Neuronal stem cell (in vitro differentiated cells): ENCODE results near the gene RFPL4AL1. TPM values are rescaled to one million over a fixed set of nuclear protein-coding genes. Genes with fewer than 3 reads are reported as not detected.
"Not testable (repeated sequence)": the region's sequence is repeated elsewhere in the genome, so short reads cannot be mapped to it uniquely, and the experiment has no call there.

Experiments
- DNase-seq: peaks from one replicate; pipeline ENCODE4 v3.0.0-alpha.2; 2013; ENCODE audit warnings: low spot score
- H2AFZ ChIP-seq: one replicate; pipeline ENCODE4 v1.6.1; 2013; ENCODE audit warnings: mild to moderate bottlenecking, low read length, inconsistent platforms
- H2AK5ac ChIP-seq: 2 replicates; pipeline ENCODE4 v1.6.1; 2013; ENCODE audit warnings: low read depth, mild to moderate bottlenecking, inconsistent platforms, low read length, moderate library complexity, mixed read lengths
- H2BK120ac ChIP-seq: 2 replicates; pipeline ENCODE4 v1.6.1; 2013; ENCODE audit warnings: low read depth, mild to moderate bottlenecking, inconsistent platforms, low read length, moderate library complexity, mixed read lengths
- H2BK12ac ChIP-seq: one replicate; pipeline ENCODE4 v1.6.1; 2013; ENCODE audit warnings: low read length, inconsistent platforms
- H2BK15ac ChIP-seq: 2 replicates; pipeline ENCODE4 v1.6.1; 2013; ENCODE audit warnings: mild to moderate bottlenecking, low read length, inconsistent platforms, mixed read lengths
- H2BK5ac ChIP-seq: one replicate; pipeline ENCODE4 v1.6.1; 2013; ENCODE audit warnings: inconsistent platforms, mild to moderate bottlenecking, low read length, moderate library complexity
- H3K14ac ChIP-seq: one replicate; pipeline ENCODE4 v1.6.1; 2013; ENCODE audit warnings: low read length, inconsistent platforms
- H3K18ac ChIP-seq: 2 replicates; pipeline ENCODE4 v1.6.1; 2013; ENCODE audit warnings: low read length, inconsistent platforms
- H3K23ac ChIP-seq: 2 replicates; pipeline ENCODE4 v1.6.1; 2013; ENCODE audit warnings: low read depth, mild to moderate bottlenecking, mixed read lengths, low read length, inconsistent platforms; ENCODE audit not compliant: poor library complexity
- H3K27ac ChIP-seq: replicated peaks from 3 replicates; pipeline ENCODE4 v1.5.1; 2013; ENCODE audit warnings: low read length, inconsistent platforms
- H3K27me3 ChIP-seq, 3 experiments: 2 replicates each; pipeline ENCODE4 v1.6.1; 2013; ENCODE audit warnings: low read length in 3 of 3, mild to moderate bottlenecking in 2 of 3, inconsistent platforms in 1 of 3, low read depth in 1 of 3, mixed read lengths in 1 of 3, moderate library complexity in 1 of 3; ENCODE audit not compliant: control insufficient read depth in 3 of 3, insufficient read depth in 3 of 3
- H3K36me3 ChIP-seq, 2 donors: replicated peaks in 1 of 2; 2 replicates each; pipeline ENCODE4 v1.6.1; 2013; ENCODE audit warnings: low read length in 2 of 2; ENCODE audit not compliant: control insufficient read depth in 2 of 2, insufficient read depth in 2 of 2
- H3K4ac ChIP-seq: 2 replicates; pipeline ENCODE4 v1.6.1; 2013; ENCODE audit warnings: inconsistent platforms, mild to moderate bottlenecking, low read length, moderate library complexity
- H3K4me1 ChIP-seq, 2 donors: 1 replicate in 1 of 2; 2 replicates in 1 of 2; pipeline ENCODE4 v1.6.1; 2013; ENCODE audit warnings: low read length in 2 of 2, low read depth in 1 of 2; ENCODE audit not compliant: control insufficient read depth in 2 of 2, insufficient read depth in 1 of 2
- H3K4me2 ChIP-seq: one replicate; pipeline ENCODE4 v1.6.1; 2013; ENCODE audit warnings: mild to moderate bottlenecking, low read length, inconsistent platforms; ENCODE audit not compliant: insufficient read depth, poor library complexity, severe bottlenecking
- H3K4me3 ChIP-seq, 2 donors: 2 replicates each; pipeline ENCODE4 v1.5.1; 2013; ENCODE audit warnings: low read length in 2 of 2, mild to moderate bottlenecking in 2 of 2, inconsistent platforms in 1 of 2, moderate library complexity in 1 of 2
- H3K79me1 ChIP-seq: one replicate; pipeline ENCODE4 v1.6.1; 2013; ENCODE audit warnings: low read depth, mild to moderate bottlenecking, inconsistent platforms, low read length, moderate library complexity
- H3K9ac ChIP-seq: one replicate; pipeline ENCODE4 v1.6.1; 2013; ENCODE audit warnings: mild to moderate bottlenecking, low read depth, low read length, inconsistent platforms; ENCODE audit not compliant: poor library complexity
- H3K9me3 ChIP-seq, 2 donors: replicated peaks in 1 of 2; 2 replicates each; pipeline versions ENCODE3 to v1.6.1; 2013; ENCODE audit warnings: low read length in 2 of 2, mild to moderate bottlenecking in 2 of 2, inconsistent platforms in 1 of 2, low read depth in 1 of 2, mixed read lengths in 1 of 2, moderate library complexity in 1 of 2; ENCODE audit not compliant: control insufficient read depth in 2 of 2, insufficient read depth in 1 of 2
- H4K8ac ChIP-seq: one replicate; pipeline ENCODE4 v1.6.1; 2013; ENCODE audit warnings: low read depth, mild to moderate bottlenecking, inconsistent platforms, low read length, moderate library complexity
- H4K91ac ChIP-seq: one replicate; pipeline ENCODE4 v1.6.1; 2013; ENCODE audit warnings: low read length, low read depth, mild to moderate bottlenecking, inconsistent platforms; ENCODE audit not compliant: poor library complexity
- WGBS, 2 donors: extraction: QIAGEN DNeasy Blood & Tissue Kit; methylation state at CpG; one replicate each; pipeline ENCODE4 v1.1.7; 2013; ENCODE audit warnings: missing lambda C conversion rate in 2 of 2, mixed read lengths in 1 of 2; ENCODE audit not compliant: insufficient read length in 2 of 2, insufficient replicate concordance in 1 of 2; ENCODE audit errors: extremely low coverage in 2 of 2; 5-methylcytosine and 5-hydroxymethylcytosine counted together
- polyA plus RNA-seq, 2 experiments: library from polyadenylated mRNA; stranded (reverse); fragments of 200-250 nt; gene quantifications; one replicate each; pipeline ENCODE4 v1.2.3, GENCODE V29; 2013

RFPL4AL1 gene
- polyA plus RNA-seq (2013, experiment 1 of 2), result not detected
- not detected for polyA plus RNA-seq (2013, experiment 2 of 2)

DNA sequence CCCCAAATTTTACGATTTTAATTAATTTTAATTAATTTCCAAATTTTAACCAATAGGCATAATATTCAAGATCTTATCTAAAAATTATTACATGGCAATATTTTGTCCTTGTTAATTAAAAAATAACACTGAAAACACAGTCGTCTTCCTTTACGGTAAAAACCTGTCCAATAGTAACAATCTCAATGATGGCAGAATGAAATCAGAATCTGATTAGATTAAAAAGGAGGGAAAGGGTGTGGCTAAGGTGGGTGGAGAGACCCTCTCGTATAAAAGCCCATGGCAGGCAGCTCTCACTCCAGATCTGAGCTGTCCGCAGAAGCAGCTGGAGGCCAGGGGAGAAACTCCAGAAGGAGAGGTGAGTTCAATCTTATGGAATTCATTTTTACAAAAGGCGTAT is at the start of gene RFPL4AL1:
Gene RFPL4AL1, plus strand, starts transcription at position 301 of the 400 bp plus-strand sequence. CDS start 2,687 bp downstream, outside the sequence.
- H2BK120ac ChIP-seq, H3K9me3 ChIP-seq, H3K36me3 ChIP-seq, H2BK12ac ChIP-seq, H3K27ac ChIP-seq, H2BK5ac ChIP-seq, H3K18ac ChIP-seq, H3K23ac ChIP-seq, H3K4me3 ChIP-seq, H3K4me1 ChIP-seq, DNase-seq, H2AFZ ChIP-seq, H3K79me1 ChIP-seq, H3K4me2 ChIP-seq, H3K9ac ChIP-seq, H3K14ac ChIP-seq, H2AK5ac ChIP-seq, H4K91ac ChIP-seq, H4K8ac ChIP-seq, H2BK15ac ChIP-seq, H3K4ac ChIP-seq: not testable (repeated sequence)
- no CpG with 5 or more reads among the region's 6 CpGs for WGBS, 2 donors
- H3K27me3 ChIP-seq, result peaks cover 0 to 16% (median 0%) of the 10 kb centered on the region in 3 experiments

- H3K36me3 ChIP-seq, result no peaks in the 10 kb centered on the region
- no peak overlapping the region for H3K18ac ChIP-seq
- no peak for DNase-seq
- H4K8ac ChIP-seq, result no peak overlapping the region
- H3K9me3 ChIP-seq, result peaks cover 0 to 12% of the 10 kb centered on the region in 2 donors
- H3K14ac ChIP-seq, result no peak overlapping the region
- no peak overlapping the region for H2BK12ac ChIP-seq
- H3K4me2 ChIP-seq, result no peak overlapping the region
- H3K27ac ChIP-seq, result no peak overlapping the region
- WGBS, 2 donors, result no CpG with 5 or more reads among the region's 5 CpGs
- H2BK15ac ChIP-seq, result no peak overlapping the region
- H3K9ac ChIP-seq, result no peak overlapping the region
- H2AFZ ChIP-seq, result no peak overlapping the region
- peaks cover 0 to 10% (median 0%) of the 10 kb centered on the region in 3 experiments for H3K27me3 ChIP-seq
- no peak overlapping the region for H3K4ac ChIP-seq
- H2BK5ac ChIP-seq, result no peak overlapping the region
- H3K4me3 ChIP-seq, result no peak overlapping the region
- no peak overlapping the region for H2BK120ac ChIP-seq
- H2AK5ac ChIP-seq, result no peak overlapping the region
- H3K23ac ChIP-seq, result no peak overlapping the region
- no peaks in the 10 kb centered on the region for H3K4me1 ChIP-seq
- no peak overlapping the region for H4K91ac ChIP-seq
- no peaks in the 10 kb centered on the region for H3K79me1 ChIP-seq
Measured at GRCh38 chr19:55720214-55720746, 48.6 kb upstream of the RFPL4AL1 start.

GRCh38 chr19:55720801-55721200 is 48.1 kb upstream of the RFPL4AL1 start:
- Histone ChIP-seq H3K4me1 (no peaks in the 10 kb centered on the region), H3K23ac (no peak overlapping the region), H4K91ac (no peak overlapping the region), H3K14ac (no peak overlapping the region), H3K18ac (no peak overlapping the region), H3K4me2 (no peak overlapping the region), H3K27me3 (peaks cover 0 to 14% (median 0%) of the 10 kb centered on the region in 3 experiments), H2BK15ac (no peak overlapping the region), H3K4me3 (no peak overlapping the region), H2AK5ac (no peak overlapping the region), H3K36me3 (no peaks in the 10 kb centered on the region), H2AFZ (no peak overlapping the region), H2BK12ac (no peak overlapping the region), H3K4ac (no peak overlapping the region), H3K79me1 (no peaks in the 10 kb centered on the region), H2BK120ac (no peak overlapping the region), H3K9ac (no peak overlapping the region), H3K9me3 (peaks cover 0 to 14% of the 10 kb centered on the region in 2 donors), H2BK5ac (no peak overlapping the region), H4K8ac (no peak overlapping the region), H3K27ac (no peak overlapping the region)
- DNase-seq, result no peak
- WGBS, 2 donors, result no CpG with 5 or more reads among the region's 3 CpGs

- H2BK120ac ChIP-seq, result no peak overlapping the region
- no peaks in the 10 kb centered on the region for H3K36me3 ChIP-seq
- H3K4me3 ChIP-seq, result no peak overlapping the region
- H3K27me3 ChIP-seq, result peaks cover 0 to 11% (median 0%) of the 10 kb centered on the region in 3 experiments
- H2AFZ ChIP-seq, result no peak overlapping the region
- WGBS, 2 donors, result no CpG with 5 or more reads among the region's 8 CpGs
- no peaks in the 10 kb centered on the region for H3K79me1 ChIP-seq
- H3K9ac ChIP-seq, result no peak overlapping the region
- H3K4me2 ChIP-seq, result no peak overlapping the region
- H3K27ac ChIP-seq, result no peak overlapping the region
- no peak overlapping the region for H3K23ac ChIP-seq
- no peak overlapping the region for H4K91ac ChIP-seq
- H3K18ac ChIP-seq, result no peak overlapping the region
- H2BK15ac ChIP-seq, result no peak overlapping the region
- no peak overlapping the region for H4K8ac ChIP-seq
- no peak overlapping the region for H3K14ac ChIP-seq
- no peak overlapping the region for H2BK5ac ChIP-seq
- peaks cover 0 to 9% of the 10 kb centered on the region in 2 donors for H3K9me3 ChIP-seq
- no peaks in the 10 kb centered on the region for H3K4me1 ChIP-seq
- H2BK12ac ChIP-seq, result no peak overlapping the region
- H3K4ac ChIP-seq, result no peak overlapping the region
- no peak for DNase-seq
- no peak overlapping the region for H2AK5ac ChIP-seq
Measured at GRCh38 chr19:55723491-55723890, 45.4 kb upstream of the RFPL4AL1 start.
